ENCODE data around the gene MAP7D2.

Gene MAP7D2

DNA sequence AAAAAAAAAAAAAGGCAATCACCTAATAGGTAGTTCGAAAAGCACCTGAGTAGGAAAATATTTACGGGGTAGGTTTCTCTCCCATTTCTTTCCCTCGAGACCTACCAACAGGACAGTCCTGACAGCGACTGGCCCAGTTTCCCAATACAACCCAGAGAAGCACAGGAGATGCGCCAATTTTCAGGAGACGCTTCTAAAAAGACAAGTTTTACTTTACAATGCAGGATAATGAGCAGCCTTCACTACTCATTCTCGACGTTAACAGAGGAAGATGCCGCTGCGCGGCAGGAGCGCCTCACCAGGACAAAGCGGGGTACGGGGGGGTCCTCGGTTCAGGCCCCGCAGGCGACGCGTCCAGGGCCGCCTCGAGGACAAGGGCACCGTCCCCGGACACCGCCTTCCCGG, 126.6 kb downstream of the MAP7D2 start:
- DNase-seq (ENCODE audit: extremely low spot score, insufficient read length, low read depth) (no peak), FAIRE-seq (no peak)

DNA sequence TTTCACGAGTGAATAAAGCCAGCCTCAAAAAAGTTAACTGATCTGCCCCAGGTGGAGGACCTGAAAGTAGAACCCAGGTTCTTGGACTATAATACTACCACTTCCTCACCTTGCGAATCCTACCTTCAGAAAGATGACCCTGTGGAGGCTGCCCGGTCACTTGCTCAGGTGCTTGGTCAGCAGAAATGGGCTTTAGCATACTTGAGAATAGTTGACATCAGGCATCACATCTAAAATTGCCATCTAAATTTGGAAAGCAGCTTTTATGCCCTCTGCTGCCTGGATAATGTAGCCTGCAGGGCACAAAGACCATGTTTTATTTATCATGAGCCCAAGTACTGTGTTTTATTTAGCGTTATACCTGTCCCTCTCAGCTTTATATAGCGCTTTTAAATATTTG, 128.9 kb downstream of the MAP7D2 start:
- FAIRE-seq: no peak
- DNase-seq (ENCODE audit: extremely low spot score, insufficient read length, low read depth): no peak

- DNase-seq (ENCODE audit: extremely low spot score, insufficient read length, low read depth) (no peak), FAIRE-seq (no peak)
These were observed 130.2 kb downstream of the MAP7D2 start for GRCh38 chrX:19986531-19986930.

GRCh38 chrX:19981947-19982346, 134.8 kb downstream of the MAP7D2 start:
- FAIRE-seq (no peak), DNase-seq (ENCODE audit: extremely low spot score, insufficient read length, low read depth) (no peak)

DNA sequence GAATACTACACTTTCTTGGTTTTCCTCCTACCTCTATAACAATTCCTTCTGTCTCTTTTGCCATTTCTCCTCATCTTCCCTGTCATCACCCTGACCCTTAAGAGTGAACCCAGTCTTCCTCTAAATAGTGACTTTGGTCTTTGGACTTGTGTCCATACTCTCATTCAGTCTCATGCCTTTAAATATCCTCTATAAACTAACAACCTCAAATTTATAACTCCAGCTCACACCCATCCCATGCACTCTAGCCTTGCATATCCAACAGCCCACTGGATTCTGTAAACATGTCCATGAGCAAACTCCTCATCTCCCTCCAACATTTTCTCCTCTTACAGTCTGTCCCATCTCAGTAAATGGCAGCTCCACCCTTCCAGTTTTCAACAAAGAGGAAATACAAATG, 140.9 kb downstream of the MAP7D2 start:
- FAIRE-seq: no peak
- DNase-seq (ENCODE audit: extremely low spot score, insufficient read length, low read depth): no peak

- DNase-seq (ENCODE audit: extremely low spot score, insufficient read length, low read depth) (no peak), FAIRE-seq (peak; percentile 73)
These were observed 143.7 kb downstream of the MAP7D2 start for GRCh38 chrX:19972984-19973383.

DNA sequence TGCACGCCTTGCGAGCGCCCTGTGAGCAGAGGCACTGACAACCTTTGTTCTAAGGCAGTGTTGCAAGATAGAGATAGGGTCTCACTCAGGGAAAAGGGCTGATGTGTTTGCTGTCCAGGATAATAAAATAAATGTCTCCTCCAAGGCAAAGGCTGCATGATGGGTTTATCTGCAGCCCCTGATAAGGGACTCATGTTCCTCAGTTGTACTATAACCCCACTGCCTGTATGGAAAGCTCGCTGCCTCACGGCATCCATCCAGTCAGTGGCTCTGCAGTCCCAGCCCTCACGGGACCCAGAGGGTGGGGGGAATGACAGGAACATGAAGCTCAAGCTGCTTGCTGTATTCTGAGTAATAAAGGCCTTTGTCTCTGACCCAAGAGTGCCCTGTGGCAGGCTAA, 148.4 kb downstream of the MAP7D2 start:
- FAIRE-seq: no peak
- no peak for DNase-seq (ENCODE audit: extremely low spot score, insufficient read length, low read depth)

DNA sequence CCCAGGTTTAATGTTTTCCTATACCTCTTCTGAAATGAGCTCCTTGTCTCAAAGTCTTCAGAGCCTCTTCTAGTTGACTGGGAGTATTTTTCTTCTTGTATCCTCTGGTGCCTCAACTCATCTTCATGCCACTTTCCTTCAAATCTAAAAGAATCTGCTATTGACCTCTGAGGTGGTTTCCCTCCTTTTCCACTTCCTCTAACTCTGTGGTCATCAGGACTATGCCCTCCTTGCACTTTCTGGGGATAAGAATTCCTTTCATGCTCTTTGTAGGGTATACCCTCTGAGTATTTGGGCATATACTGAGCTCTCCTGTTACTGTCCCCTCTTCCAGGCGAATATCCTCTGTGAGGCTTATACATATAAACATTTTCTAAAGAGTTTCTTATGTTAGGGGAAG, 150.7 kb downstream of the MAP7D2 start:
- FAIRE-seq (peak; percentile 63), DNase-seq (ENCODE audit: extremely low spot score, insufficient read length, low read depth) (no peak)

DNA sequence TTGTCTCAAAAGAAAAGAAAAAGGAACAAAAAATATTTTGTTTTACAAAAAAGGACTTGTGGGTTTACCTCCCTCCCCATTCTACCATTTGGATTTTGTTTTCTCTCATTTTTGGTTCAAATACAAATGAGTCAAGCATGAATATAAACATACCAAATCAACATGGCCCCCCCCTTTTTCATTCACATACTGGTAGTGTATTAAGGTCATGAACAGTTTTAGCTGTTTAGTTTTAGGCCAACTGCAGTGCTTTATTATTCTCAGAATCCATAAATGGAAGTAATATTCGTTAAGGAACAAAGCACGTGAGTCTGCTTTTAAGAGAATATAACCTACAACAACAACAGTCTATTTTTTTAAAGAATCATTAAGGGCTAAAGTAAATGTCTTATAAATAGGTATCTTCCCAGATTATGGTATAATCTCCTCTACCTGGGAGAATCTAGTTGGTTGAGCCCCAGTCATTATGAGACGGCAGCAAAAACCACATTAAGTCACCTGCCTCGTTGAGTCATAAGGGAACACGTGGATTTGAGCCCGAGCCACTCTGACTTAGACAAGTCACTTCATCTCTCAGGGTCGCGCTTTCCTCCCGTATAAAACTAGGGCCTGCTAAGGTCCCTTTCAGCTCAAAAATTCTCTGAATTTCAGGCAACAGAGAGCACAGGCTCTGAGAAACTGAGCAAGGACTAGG, 152.5 kb downstream of the MAP7D2 start:
- DNase-seq (ENCODE audit: extremely low spot score, insufficient read length, low read depth) (no peak), FAIRE-seq (peak; percentile 71)

DNA sequence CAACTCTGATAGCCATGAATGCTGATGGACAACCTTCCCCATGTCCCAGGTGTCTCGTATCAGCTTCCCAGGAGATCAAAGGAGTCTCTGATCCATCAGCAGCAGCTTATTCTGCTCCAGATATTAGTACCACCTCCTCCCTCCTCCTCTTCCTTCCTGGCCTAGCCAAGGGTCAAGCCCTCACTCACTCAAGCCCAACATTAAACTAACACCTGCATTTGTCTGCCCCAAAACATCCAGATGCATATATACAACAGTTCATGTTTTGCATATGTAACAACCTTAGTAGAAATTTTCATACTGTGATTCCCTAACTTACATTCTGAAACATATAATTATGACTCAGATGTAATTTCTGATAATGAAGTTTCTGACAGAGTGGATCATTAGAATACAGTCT, 155.8 kb downstream of the MAP7D2 start:
- DNase-seq (ENCODE audit: extremely low spot score, insufficient read length, low read depth): no peak
- no peak for FAIRE-seq

DNA sequence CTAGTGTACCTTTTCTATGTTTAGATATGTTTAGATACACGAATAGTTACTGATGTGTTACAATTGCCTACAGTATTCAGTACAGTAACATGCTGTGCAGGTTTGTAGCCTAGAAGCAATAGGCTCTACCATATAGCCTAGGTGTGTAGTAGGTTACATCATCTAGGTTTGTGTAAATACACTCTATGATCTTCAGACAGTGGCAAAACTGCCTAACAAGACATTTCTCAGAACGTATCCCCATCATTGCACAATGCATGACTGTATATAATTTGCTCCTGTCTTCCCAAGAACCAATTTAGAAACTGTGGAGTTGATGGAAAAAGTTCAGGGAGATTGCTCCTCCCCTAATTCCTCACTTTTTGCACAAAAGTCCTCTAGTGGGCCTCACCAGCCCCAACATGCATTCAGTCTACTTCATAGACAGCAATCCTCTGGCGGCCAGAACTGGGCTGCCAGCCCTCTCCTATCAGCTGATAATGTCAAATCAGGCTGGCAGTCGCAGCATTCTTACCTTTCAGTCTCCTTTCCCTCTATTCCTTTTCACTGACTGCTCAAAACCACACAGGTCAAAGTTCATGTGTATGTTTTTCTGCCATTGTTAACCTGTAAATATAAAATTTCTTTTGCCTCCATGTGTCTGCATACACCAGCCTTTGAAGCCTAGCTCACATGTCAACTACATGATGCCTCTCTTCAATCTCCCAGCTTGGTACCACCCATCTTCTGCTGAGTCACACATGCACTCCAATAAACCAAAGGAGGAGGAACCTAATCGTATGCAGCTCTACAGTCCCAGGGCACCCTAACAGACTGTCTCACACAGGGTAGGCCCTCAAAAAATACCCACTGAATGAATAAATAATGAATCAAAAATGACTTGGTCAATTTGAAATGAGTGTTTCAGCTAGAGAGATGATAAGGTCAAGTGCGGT, 157.9 kb downstream of the MAP7D2 start:
- FAIRE-seq (no peak), DNase-seq (ENCODE audit: extremely low spot score, insufficient read length, low read depth) (no peak)

- no peak for DNase-seq (ENCODE audit: extremely low spot score, insufficient read length, low read depth)
- FAIRE-seq: no peak
These were observed 159.8 kb downstream of the MAP7D2 start for GRCh38 chrX:19956923-19957322.
